Nephron (organoid): ENCODE data around the gene PELI2.
A peak's percentile ranks its signal among the peaks of the same experiment; 100 is the strongest.

ENCODE experiments used
- H3K27ac Mint-ChIP-seq, 3 experiments: 2 replicates each; pipeline ENCODE4 v1.8.0; 2020; ENCODE audit warnings: mixed read lengths in 3 of 3, mild to moderate bottlenecking in 2 of 3, moderate library complexity in 1 of 3
- H3K27me3 Mint-ChIP-seq: 2 replicates; pipeline ENCODE4 v1.8.0; 2021; ENCODE audit warnings: low read depth, mild to moderate bottlenecking, moderate library complexity, mixed read lengths
- H3K36me3 Mint-ChIP-seq: 2 replicates; pipeline ENCODE4 v1.8.0; 2020; ENCODE audit warnings: low read depth, mixed read lengths
- H3K4me1 Mint-ChIP-seq: 2 replicates; pipeline ENCODE4 v1.8.0; 2020; ENCODE audit warnings: mixed read lengths
- H3K4me3 Mint-ChIP-seq, 3 experiments: 2 replicates each; pipeline ENCODE4 v1.8.0; 2020; ENCODE audit warnings: mild to moderate bottlenecking in 3 of 3, mixed read lengths in 3 of 3, moderate library complexity in 2 of 3
- H3K9me3 Mint-ChIP-seq: 2 replicates; pipeline ENCODE4 v1.8.0; 2020; ENCODE audit warnings: mixed read lengths
- TF ChIP-seq, protein P1 (sequence below), 3 experiments: fragments of 200-600 bp; sonication (generic); IDR thresholded peaks; one replicate each; pipeline ENCODE4 v1.5.0; 2021; ENCODE audit warnings: antibody characterized with exemption in 3 of 3; ENCODE audit not compliant: unreplicated experiment in 3 of 3

Gene PELI2

DNA sequence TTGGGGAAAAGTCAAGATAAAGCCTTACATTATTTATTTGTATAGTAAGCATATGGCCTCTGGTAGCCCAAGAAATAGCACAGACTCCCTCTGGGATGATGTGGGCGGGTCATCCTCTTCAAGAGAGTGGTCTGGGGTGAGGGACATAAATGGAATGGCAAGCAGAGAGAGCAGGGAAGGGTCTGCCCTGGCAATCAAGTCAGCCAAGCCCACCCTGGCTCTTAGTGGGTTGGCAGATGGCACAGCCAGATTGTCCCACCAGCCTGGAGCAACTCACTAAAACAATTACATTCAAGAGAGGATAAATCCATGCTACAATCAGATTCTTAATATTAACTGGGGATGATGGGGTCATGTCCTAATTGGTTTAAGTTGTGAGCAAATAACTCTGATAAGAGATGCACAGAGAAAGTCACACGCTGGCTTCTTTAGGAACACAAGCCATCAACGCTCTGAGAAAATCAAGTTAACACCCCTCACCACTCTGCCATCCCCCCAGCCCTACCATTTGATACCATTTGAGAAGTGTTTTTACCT lies 2.8 kb upstream of the PELI2 start:
- Mint-ChIP-seq H3K27ac (no peak overlapping the region), H3K36me3 (no peaks in the 10 kb centered on the region), H3K27me3 (peaks cover 32% of the 10 kb centered on the region), H3K4me1 (peaks cover 14% of the 10 kb centered on the region), H3K9me3 (peaks cover 4% of the 10 kb centered on the region), H3K4me3 (peak overlapping the region in 2 of 3 experiments; percentile 36 to 59)
- TF ChIP-seq, protein P1, sequence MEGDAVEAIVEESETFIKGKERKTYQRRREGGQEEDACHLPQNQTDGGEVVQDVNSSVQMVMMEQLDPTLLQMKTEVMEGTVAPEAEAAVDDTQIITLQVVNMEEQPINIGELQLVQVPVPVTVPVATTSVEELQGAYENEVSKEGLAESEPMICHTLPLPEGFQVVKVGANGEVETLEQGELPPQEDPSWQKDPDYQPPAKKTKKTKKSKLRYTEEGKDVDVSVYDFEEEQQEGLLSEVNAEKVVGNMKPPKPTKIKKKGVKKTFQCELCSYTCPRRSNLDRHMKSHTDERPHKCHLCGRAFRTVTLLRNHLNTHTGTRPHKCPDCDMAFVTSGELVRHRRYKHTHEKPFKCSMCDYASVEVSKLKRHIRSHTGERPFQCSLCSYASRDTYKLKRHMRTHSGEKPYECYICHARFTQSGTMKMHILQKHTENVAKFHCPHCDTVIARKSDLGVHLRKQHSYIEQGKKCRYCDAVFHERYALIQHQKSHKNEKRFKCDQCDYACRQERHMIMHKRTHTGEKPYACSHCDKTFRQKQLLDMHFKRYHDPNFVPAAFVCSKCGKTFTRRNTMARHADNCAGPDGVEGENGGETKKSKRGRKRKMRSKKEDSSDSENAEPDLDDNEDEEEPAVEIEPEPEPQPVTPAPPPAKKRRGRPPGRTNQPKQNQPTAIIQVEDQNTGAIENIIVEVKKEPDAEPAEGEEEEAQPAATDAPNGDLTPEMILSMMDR (IDR thresholded peaks at IDR 0.05; ENCODE audit: unreplicated experiment in 3 of 3) = no peak

- Mint-ChIP-seq H3K4me3 (peak overlapping the region; percentile 67 to 76 (median 70)), H3K27me3 (peaks cover 40% of the 10 kb centered on the region), H3K4me1 (peaks cover 22% of the 10 kb centered on the region), H3K36me3 (no peaks in the 10 kb centered on the region), H3K9me3 (peaks cover 2% of the 10 kb centered on the region), H3K27ac (peak overlapping the region; percentile 4 to 52 (median 31))
- TF ChIP-seq, protein P1 (IDR thresholded peaks at IDR 0.05; ENCODE audit: unreplicated experiment in 3 of 3) = no peak
Measured at GRCh38 chr14:56115976-56116893, 2.0 kb upstream of the PELI2 start.

DNA sequence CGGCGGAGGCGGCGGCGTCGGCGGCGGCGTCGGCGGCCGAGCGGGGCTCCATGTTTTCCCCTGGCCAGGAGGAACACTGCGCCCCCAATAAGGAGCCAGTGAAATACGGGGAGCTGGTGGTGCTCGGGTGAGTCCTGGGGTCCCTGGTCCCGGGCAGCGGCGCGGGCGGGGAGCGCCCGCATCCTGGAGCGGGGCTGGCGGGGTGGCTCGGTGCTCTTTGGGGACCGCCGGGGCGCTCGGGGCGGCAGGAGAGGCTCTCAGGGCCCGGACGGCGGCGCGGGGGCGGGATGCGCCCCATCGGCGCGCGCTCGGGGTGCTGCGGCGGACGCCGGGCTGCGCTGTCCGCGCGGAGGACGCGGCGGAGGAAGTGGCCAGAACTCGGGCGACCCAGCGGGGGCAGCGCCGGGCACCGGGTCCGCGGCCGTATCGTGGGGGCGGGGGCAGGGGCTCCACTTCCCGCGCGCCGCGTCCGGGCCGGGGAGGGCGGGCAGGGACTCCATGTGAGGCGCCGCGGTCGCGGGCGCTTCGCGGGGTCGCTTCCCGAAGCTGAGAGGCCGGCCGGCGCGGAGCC lies 485 bp downstream of the PELI2 start:
- Mint-ChIP-seq H3K36me3 (no peaks in the 10 kb centered on the region), H3K27ac (no peak overlapping the region), H3K27me3 (peaks cover 54% of the 10 kb centered on the region)

DNA sequence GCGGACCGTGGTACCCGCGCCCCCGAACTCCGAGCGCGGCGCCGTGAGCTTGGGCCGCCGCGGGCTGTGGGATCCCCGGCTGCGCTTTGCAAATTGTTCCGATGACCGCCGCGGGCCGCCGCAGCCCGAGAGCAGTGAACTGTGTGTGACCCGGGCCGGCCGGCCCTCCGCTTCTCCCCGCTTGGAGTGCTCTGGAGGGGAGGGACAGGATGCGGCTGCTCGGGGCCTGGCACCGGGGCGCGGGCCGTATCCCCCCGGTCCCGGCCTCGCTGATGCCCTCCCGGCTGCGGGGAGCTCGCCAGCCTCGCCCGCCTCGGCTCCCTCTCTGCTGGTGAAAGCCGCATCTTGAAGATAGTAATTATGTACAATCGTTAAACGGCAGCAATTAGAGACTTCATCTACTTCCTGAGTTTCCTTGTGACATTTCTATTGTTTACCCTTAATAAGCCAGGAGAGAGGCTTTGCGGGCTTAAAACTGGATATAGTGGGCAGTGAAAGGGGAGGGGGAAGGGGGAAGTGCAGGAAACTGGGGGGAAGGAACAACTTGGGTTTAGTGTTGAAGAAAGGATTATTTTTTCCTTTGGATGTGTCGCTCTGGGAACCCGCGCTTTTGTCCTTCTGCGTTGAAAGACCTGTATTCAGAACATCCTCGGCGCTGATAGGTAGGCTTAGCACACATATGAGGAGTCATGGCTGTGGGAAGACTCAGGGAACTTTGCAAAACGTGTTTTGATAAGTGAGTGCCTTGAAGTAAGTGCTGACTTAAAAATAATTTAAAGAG lies 1.2 kb downstream of the PELI2 start:
- Mint-ChIP-seq H3K4me3 (peak overlapping the region; percentile 82 to 91 (median 90)), H3K27me3 (peaks cover 58% of the 10 kb centered on the region), H3K36me3 (no peaks in the 10 kb centered on the region), H3K4me1 (peaks cover 27% of the 10 kb centered on the region), H3K9me3 (no peaks in the 10 kb centered on the region), H3K27ac (peak overlapping the region; percentile 6 to 94 (median 71))
- TF ChIP-seq, protein P1 (IDR thresholded peaks at IDR 0.05; ENCODE audit: unreplicated experiment in 3 of 3) = no peak

More for the DNA sequence above, 485 bp downstream of the PELI2 start:
- peaks cover 27% of the 10 kb centered on the region for H3K4me1 Mint-ChIP-seq
- no peaks in the 10 kb centered on the region for H3K9me3 Mint-ChIP-seq
- TF ChIP-seq, protein P1 (IDR thresholded peaks at IDR 0.05; ENCODE audit: unreplicated experiment in 3 of 3) = no peak
- H3K4me3 Mint-ChIP-seq = peak overlapping the region in 2 of 3 experiments; percentile 25 to 96

DNA sequence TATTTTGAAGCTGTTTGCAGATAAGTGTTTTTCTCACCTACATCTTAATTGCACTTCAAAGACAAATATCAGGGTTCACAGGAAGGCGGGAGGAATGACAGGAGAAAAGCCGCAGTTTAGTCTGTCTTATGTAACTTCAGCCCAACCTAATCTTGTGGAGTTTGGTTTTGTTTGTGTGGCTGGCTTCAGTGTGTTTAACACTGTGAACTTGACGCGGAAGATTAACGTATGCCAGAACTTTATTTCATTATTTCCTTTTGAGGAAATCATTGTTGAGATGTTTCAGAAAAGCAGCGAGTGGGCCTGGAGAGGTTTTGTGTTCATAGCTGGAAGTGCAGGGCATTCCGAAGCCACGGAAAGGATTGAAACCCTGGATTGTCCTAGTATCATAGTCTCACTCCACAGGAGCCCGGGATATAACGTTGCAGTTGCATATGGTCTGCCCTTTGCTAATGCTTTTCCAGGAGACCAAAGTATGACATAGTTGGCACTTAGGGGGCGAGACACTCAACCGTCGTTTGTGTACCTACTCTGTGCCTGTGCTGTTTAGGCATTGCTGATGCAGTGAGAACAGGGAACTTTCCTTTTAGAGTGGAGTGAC lies 2.0 kb downstream of the PELI2 start:
- no peaks in the 10 kb centered on the region for H3K9me3 Mint-ChIP-seq
- peaks cover 27% of the 10 kb centered on the region for H3K4me1 Mint-ChIP-seq
- H3K4me3 Mint-ChIP-seq = peak overlapping the region; percentile 82 to 91 (median 90)
- no peaks in the 10 kb centered on the region for H3K36me3 Mint-ChIP-seq
- TF ChIP-seq, protein P1 (IDR thresholded peaks at IDR 0.05; ENCODE audit: unreplicated experiment in 3 of 3) = peak in 1 of 3 experiments; percentile 8
- H3K27me3 Mint-ChIP-seq = peaks cover 56% of the 10 kb centered on the region
- peak overlapping the region; percentile 6 to 94 (median 68) for H3K27ac Mint-ChIP-seq
